HCT116 (cell line): ENCODE data around the gene HECW1. TPM values are rescaled to one million over a fixed set of nuclear protein-coding genes. Genes with fewer than 3 reads are reported as not detected.

ENCODE experiments used
- ATAC-seq: fragments of 200-7000 bp; cut with Tn5 transposase; 2 replicates; pipeline ENCODE4 v1.9.1; 2020; ENCODE audit warnings: mild to moderate bottlenecking, moderate library complexity
- BruUV-seq: library from RNA; stranded (reverse); fragments of 400-500 nt; replicated peaks from 2 replicates; lab custom pipeline; 2021; lab: Mats Ljungman, UMichigan
- CTCF ChIA-PET: fragments of 300-600 bp; sonication (Branson Sonifier 250); formaldehyde crosslinking; loops from one replicate; lab custom pipeline; 2021; ENCODE audit warnings: antibody characterized with exemption; lab: Charles Lee
- POLR2A ChIA-PET: fragments of 300-600, 350-600 bp; sonication (Branson Sonifier 250); formaldehyde crosslinking; loops from one replicate; lab custom pipeline; 2021; ENCODE audit warnings: antibody characterized with exemption; lab: Charles Lee
- RAD21 ChIA-PET, 2 experiments: fragments of 300-600 bp; sonication (Branson Sonifier 250); formaldehyde crosslinking; loops; one replicate each; lab custom pipeline; 2023; ENCODE audit warnings: low total read pairs in 2 of 2; ENCODE audit not compliant: uncharacterized antibody in 2 of 2, unreplicated experiment in 2 of 2, low non-redundant PET in 1 of 2; lab: Charles Lee
- DNase-seq: peaks from one replicate; pipeline ENCODE4 v3.0.0-alpha.2; 2010; ENCODE audit warnings: low read depth, low spot score
- H2AFZ ChIP-seq: fragments of 200-600 bp; shearing (Covaris generic), sonication (generic); 2 replicates; pipeline ENCODE4 v1.6.1; 2017; ENCODE audit warnings: low read depth, mixed run types, mixed read lengths, antibody characterized with exemption, low read length; ENCODE audit not compliant: poor library complexity, severe bottlenecking
- H3K27ac ChIP-seq: 2 replicates; pipeline ENCODE4 v1.5.1; 2012; ENCODE audit warnings: low read depth, low read length
- H3K27me3 ChIP-seq: fragments of 200-600 bp; sonication (generic); 2 replicates; pipeline ENCODE4 v1.6.1; 2016; ENCODE audit warnings: mixed run types, low read length, mixed read lengths; ENCODE audit not compliant: insufficient read depth
- H3K36me3 ChIP-seq, 2 experiments: fragments of 200-500 bp in 1 of 2; fragments of 200-600 bp in 1 of 2; sonication (Bioruptor generic) in 1 of 2; sonication (generic) in 1 of 2; 2 replicates each; pipeline versions ENCODE4 v1.5.1 to v1.6.1; 2014 to 2016; ENCODE audit warnings: low read length in 2 of 2, inconsistent platforms in 1 of 2, mixed read lengths in 1 of 2, mixed run types in 1 of 2; ENCODE audit not compliant: insufficient read depth in 2 of 2, control insufficient read depth in 1 of 2
- H3K4me1 ChIP-seq, 2 experiments: fragments of 200-600 bp in 1 of 2; sonication (generic) in 1 of 2; 2 replicates each; pipeline versions ENCODE4 v1.5.1 to v1.6.1; 2012 to 2017; ENCODE audit warnings: low read length in 2 of 2, inconsistent platforms in 1 of 2, mild to moderate bottlenecking in 1 of 2, mixed read lengths in 1 of 2, mixed run types in 1 of 2, moderate library complexity in 1 of 2; ENCODE audit not compliant: insufficient read depth in 2 of 2, control insufficient read depth in 1 of 2
- H3K4me2 ChIP-seq: fragments of 200-600 bp; sonication (generic); 2 replicates; pipeline ENCODE4 v1.6.1; 2017; ENCODE audit warnings: mixed run types, low read length, mixed read lengths
- H3K4me3 ChIP-seq, 2 experiments: fragments of 200-600 bp in 1 of 2; sonication (generic) in 1 of 2; replicated peaks in 1 of 2; 2 replicates each; pipeline ENCODE4 v1.5.1; 2011 to 2016; ENCODE audit warnings: low read length in 2 of 2, control low read depth in 1 of 2, low read depth in 1 of 2, mild to moderate bottlenecking in 1 of 2, mixed read lengths in 1 of 2, mixed run types in 1 of 2
- H3K79me2 ChIP-seq: fragments of 200-600 bp; sonication (generic); 2 replicates; pipeline ENCODE4 v1.6.1; 2017; ENCODE audit warnings: mild to moderate bottlenecking, mixed run types, low read length, moderate library complexity, mixed read lengths; ENCODE audit not compliant: insufficient read depth
- H3K9ac ChIP-seq: fragments of 200-600 bp; sonication (generic); 2 replicates; pipeline ENCODE4 v1.6.1; 2016; ENCODE audit warnings: low read length, mixed read lengths
- H3K9me2 ChIP-seq: fragments of 200-600 bp; sonication (generic), shearing (Covaris generic); 2 replicates; pipeline ENCODE4 v1.6.1; 2017; ENCODE audit warnings: mixed run types, mild to moderate bottlenecking, moderate library complexity; ENCODE audit not compliant: insufficient read depth
- H3K9me3 ChIP-seq, 2 experiments: fragments of 200-500 bp in 1 of 2; fragments of 200-600 bp in 1 of 2; sonication (Bioruptor generic) in 1 of 2; sonication (generic) in 1 of 2; 2 replicates each; pipeline ENCODE4 v1.6.1; 2014 to 2017; ENCODE audit warnings: low read length in 2 of 2, mixed read lengths in 2 of 2, inconsistent platforms in 1 of 2, low read depth in 1 of 2, mild to moderate bottlenecking in 1 of 2, mixed run types in 1 of 2, moderate library complexity in 1 of 2; ENCODE audit not compliant: control insufficient read depth in 1 of 2, insufficient read depth in 1 of 2
- H4K20me1 ChIP-seq: fragments of 200-600 bp; sonication (generic), shearing (Covaris generic); 2 replicates; pipeline ENCODE4 v1.6.1; 2017; ENCODE audit warnings: mixed run types, mild to moderate bottlenecking, moderate library complexity; ENCODE audit not compliant: insufficient read depth
- CBX3 ChIP-seq: IDR thresholded peaks from 2 replicates; pipeline ENCODE4 v1.6.1; 2012; ENCODE audit warnings: low read depth
- CEBPB ChIP-seq: IDR thresholded peaks from 2 replicates; pipeline ENCODE4 v1.6.1; 2012; ENCODE audit warnings: low read depth
- ELF1 ChIP-seq: IDR thresholded peaks from 2 replicates; pipeline ENCODE4 v1.6.1; 2012; ENCODE audit warnings: low read depth, borderline replicate concordance
- POLR2A ChIP-seq: IDR thresholded peaks from 2 replicates; pipeline ENCODE4 v1.7.0; 2011; ENCODE audit warnings: borderline replicate concordance; ENCODE audit not compliant: insufficient read depth, insufficient read length; ENCODE audit errors: extremely low read depth
- RAD21 ChIP-seq: IDR thresholded peaks from 2 replicates; pipeline ENCODE4 v1.6.1; 2012; ENCODE audit warnings: low read depth, mild to moderate bottlenecking
- SP1 ChIP-seq: IDR thresholded peaks from 2 replicates; pipeline ENCODE4 v1.6.1; 2012; ENCODE audit warnings: low read depth
- SRF ChIP-seq: IDR thresholded peaks from 2 replicates; pipeline ENCODE4 v1.6.1; 2012; ENCODE audit warnings: low read depth
- TCF7L2 ChIP-seq: IDR thresholded peaks from 2 replicates; pipeline ENCODE4 v1.7.0; 2011; ENCODE audit warnings: borderline replicate concordance, inconsistent platforms; ENCODE audit not compliant: insufficient read depth, insufficient read length; ENCODE audit errors: extremely low read depth
- YY1 ChIP-seq: IDR thresholded peaks from 2 replicates; pipeline ENCODE4 v1.6.1; 2011; ENCODE audit warnings: low read length, low read depth, moderate library complexity, mild to moderate bottlenecking; ENCODE audit not compliant: insufficient replicate concordance; ENCODE audit errors: extremely low read depth
- intact Hi-C: fragments of 100-400 bp; cut with micrococcal nuclease; formaldehyde crosslinking; loops from 2 replicates; pipeline ENCODE4 v1.10.0; 2022
- total RNA-seq: library from RNA; stranded (reverse); gene quantifications from one replicate; pipeline ENCODE4 v1.2.1, GENCODE V29; 2021; ENCODE audit not compliant: unreplicated experiment
- TF ChIP-seq, protein P1 (sequence below): IDR thresholded peaks from 2 replicates; pipeline ENCODE4 v1.6.1; 2012; ENCODE audit warnings: low read depth
- TF ChIP-seq, protein P2 (sequence below): IDR thresholded peaks from 2 replicates; pipeline ENCODE4 v1.6.1; 2012

HECW1 gene
- total RNA-seq, 1 experiment from 2014 or later, result 5.6 TPM

- TF ChIP-seq, protein P1, sequence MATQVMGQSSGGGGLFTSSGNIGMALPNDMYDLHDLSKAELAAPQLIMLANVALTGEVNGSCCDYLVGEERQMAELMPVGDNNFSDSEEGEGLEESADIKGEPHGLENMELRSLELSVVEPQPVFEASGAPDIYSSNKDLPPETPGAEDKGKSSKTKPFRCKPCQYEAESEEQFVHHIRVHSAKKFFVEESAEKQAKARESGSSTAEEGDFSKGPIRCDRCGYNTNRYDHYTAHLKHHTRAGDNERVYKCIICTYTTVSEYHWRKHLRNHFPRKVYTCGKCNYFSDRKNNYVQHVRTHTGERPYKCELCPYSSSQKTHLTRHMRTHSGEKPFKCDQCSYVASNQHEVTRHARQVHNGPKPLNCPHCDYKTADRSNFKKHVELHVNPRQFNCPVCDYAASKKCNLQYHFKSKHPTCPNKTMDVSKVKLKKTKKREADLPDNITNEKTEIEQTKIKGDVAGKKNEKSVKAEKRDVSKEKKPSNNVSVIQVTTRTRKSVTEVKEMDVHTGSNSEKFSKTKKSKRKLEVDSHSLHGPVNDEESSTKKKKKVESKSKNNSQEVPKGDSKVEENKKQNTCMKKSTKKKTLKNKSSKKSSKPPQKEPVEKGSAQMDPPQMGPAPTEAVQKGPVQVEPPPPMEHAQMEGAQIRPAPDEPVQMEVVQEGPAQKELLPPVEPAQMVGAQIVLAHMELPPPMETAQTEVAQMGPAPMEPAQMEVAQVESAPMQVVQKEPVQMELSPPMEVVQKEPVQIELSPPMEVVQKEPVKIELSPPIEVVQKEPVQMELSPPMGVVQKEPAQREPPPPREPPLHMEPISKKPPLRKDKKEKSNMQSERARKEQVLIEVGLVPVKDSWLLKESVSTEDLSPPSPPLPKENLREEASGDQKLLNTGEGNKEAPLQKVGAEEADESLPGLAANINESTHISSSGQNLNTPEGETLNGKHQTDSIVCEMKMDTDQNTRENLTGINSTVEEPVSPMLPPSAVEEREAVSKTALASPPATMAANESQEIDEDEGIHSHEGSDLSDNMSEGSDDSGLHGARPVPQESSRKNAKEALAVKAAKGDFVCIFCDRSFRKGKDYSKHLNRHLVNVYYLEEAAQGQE, result no peak
- no peak for TF ChIP-seq CEBPB
- TF ChIP-seq POLR2A, result no peak
- TF ChIP-seq YY1, result no peak
- TF ChIP-seq SRF, result no peak
- no peak for TF ChIP-seq RAD21
- TF ChIP-seq ELF1, result no peak
- TF ChIP-seq SP1, result no peak
- TF ChIP-seq TCF7L2, result no peak
- TF ChIP-seq, all 23 proteins: peak for 0
These were observed 119.9 kb downstream of the HECW1 start (continued) for GRCh38 chr7:43232366-43232765.

DNA sequence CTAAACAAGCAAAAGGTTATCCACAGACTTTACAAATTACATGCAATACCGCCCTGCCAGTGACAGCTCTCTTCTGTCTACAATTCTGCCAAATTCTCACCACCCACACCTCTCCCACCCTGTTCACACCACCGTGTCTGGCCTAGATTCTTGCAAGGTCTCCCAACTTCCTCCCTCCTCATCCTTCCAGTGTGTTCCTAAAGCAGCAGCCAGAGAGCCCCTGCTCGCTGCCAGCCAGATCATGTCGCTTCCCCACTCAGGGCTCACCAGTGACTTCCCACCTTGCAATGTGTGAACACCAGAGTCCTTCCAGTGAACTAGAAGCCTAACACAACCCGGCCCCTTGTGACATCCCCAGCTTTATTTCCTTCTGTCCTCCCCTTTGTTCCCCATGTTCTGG, 121.6 kb downstream of the HECW1 start:
- H3K4me1 ChIP-seq, result no peaks in the 10 kb centered on the region
- CTCF ChIA-PET, result no interaction called here
- intact Hi-C loops, result no loop called here
- H3K9ac ChIP-seq, result no peak overlapping the region
- no peaks in the 10 kb centered on the region for H3K9me3 ChIP-seq
- no peaks in the 10 kb centered on the region for H3K79me2 ChIP-seq
- H3K27ac ChIP-seq, result no peak overlapping the region
- H3K4me2 ChIP-seq, result no peak overlapping the region
- TF ChIP-seq CBX3 (no peak), YY1 (no peak), ELF1 (no peak)
- TF ChIP-seq, protein P2, sequence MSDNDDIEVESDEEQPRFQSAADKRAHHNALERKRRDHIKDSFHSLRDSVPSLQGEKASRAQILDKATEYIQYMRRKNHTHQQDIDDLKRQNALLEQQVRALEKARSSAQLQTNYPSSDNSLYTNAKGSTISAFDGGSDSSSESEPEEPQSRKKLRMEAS, result no peak
- TF ChIP-seq, all 23 proteins: peak for 0
- ATAC-seq, result no peak
- Histone ChIP-seq H4K20me1 (no peaks in the 10 kb centered on the region), H3K9me2 (no peaks in the 10 kb centered on the region), H2AFZ (no peak overlapping the region), H3K4me3 (no peak overlapping the region), H3K27me3 (no peaks in the 10 kb centered on the region), H3K36me3 (no peaks in the 10 kb centered on the region)
- no peak for DNase-seq
- ChIA-PET RAD21 (no interaction called here), POLR2A (no interaction called here)
- BruUV-seq, result no TSS peak
